ENCODE measurements around the gene AOC3. TPM values are rescaled to one million over a fixed set of nuclear protein-coding genes. Genes with fewer than 3 reads are reported as not detected.

Gene AOC3
- total RNA-seq, 4 donors from 2014 or later, result 120 to 591 (median 262) TPM

DNA sequence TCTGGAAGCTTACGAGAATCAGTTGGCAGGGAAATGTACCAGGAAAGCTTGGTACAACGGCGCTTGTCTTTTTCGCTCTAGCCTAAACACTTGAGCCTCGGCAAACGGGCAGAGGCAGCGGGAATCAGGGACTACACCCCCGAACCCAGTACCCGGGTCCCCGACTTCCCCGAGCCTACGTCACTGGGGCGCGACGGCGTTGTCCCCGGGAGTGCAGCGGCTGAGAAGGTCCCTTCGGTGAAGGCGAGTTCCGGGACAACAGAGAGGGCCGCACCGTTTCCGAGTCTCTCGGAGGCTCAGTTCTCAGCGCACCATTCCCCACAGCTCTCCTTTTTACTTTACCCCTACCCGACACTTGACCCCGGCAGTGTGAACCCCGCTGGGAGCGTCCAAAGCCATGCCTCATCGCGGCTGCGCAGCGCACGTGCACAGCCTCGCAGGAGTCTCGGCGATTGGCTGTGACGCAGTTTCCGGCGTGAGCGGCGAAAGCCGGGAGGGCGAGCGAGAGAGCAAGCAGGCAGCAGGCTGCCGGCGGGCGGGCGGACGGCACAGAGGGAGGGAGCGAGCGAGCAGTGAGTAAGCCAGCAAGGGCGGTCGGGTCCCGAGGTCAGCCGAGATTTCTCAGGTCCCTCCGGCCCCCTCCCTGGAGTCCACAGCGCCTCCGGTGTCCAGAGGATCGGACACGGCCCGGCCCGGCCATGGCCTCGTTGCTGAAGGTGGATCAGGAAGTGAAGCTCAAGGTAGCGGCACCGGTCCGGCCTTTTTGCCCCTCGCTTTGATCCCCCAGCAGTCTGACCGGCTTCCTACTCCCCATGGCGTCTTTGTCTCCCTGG lies 17.8 kb upstream of the AOC3 start, which contains the start of gene PSME3:
Gene PSME3, plus strand, starts transcription at position 464 of the 833 bp plus-strand sequence. Its CDS starts 235 bp downstream, at position 699.
- TF ChIP-seq, protein P1, sequence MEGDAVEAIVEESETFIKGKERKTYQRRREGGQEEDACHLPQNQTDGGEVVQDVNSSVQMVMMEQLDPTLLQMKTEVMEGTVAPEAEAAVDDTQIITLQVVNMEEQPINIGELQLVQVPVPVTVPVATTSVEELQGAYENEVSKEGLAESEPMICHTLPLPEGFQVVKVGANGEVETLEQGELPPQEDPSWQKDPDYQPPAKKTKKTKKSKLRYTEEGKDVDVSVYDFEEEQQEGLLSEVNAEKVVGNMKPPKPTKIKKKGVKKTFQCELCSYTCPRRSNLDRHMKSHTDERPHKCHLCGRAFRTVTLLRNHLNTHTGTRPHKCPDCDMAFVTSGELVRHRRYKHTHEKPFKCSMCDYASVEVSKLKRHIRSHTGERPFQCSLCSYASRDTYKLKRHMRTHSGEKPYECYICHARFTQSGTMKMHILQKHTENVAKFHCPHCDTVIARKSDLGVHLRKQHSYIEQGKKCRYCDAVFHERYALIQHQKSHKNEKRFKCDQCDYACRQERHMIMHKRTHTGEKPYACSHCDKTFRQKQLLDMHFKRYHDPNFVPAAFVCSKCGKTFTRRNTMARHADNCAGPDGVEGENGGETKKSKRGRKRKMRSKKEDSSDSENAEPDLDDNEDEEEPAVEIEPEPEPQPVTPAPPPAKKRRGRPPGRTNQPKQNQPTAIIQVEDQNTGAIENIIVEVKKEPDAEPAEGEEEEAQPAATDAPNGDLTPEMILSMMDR (IDR thresholded peaks at IDR 0.05; ENCODE audit: low read depth), result no peak

DNA sequence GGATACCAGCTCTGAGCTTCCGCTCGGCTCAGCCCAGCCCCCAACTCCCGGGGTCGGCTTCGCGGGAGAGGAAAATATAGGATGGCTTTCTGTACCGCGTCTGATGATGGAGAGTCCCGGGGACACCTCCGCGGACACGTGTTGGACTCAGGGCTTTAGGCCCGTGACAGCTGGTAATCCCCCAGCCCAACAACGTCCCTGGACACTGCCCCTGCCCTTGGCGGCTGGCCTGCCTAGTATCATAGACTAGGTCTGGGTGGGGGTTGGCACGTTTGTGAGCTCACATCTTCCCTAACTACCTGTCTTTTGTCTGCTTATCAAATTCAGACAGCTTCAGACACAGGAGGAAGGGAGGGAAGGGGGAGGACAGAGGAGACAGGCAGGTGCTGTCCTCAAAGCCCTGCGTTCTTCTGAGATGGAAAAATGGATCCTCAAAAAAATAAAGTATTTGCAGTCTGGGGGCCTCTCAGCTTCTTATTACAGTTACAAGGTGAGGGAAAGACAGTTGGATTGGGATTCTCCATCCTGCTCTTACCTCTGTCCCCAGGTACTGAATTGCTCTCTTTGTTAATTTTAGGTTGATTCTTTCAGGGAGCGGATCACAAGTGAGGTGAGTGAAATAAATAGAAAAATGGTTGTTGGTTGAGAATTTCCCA lies 17.1 kb upstream of the AOC3 start:
- TF ChIP-seq, protein P1 (IDR thresholded peaks at IDR 0.05; ENCODE audit: low read depth), result no peak

DNA sequence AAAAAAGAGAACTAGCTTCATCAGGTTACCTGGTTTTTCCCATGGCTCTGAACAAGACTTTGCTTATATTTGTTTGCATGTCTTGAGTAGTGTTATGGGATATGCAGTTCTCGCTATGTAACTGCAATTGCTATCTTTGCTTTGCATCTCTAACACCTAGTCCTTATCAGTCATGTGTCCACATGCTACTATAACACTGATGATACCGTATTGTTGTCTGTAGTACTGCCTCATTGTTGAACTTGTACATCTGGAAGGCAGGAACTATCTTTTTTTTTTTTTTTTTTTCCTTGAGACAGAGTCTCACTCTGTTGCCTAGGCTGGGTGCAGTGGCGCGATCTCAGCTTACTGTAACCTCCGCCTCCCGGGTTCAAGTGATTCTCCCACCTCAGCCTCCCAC lies 15.3 kb upstream of the AOC3 start:
- TF ChIP-seq, protein P1 (IDR thresholded peaks at IDR 0.05; ENCODE audit: low read depth), result no peak

DNA sequence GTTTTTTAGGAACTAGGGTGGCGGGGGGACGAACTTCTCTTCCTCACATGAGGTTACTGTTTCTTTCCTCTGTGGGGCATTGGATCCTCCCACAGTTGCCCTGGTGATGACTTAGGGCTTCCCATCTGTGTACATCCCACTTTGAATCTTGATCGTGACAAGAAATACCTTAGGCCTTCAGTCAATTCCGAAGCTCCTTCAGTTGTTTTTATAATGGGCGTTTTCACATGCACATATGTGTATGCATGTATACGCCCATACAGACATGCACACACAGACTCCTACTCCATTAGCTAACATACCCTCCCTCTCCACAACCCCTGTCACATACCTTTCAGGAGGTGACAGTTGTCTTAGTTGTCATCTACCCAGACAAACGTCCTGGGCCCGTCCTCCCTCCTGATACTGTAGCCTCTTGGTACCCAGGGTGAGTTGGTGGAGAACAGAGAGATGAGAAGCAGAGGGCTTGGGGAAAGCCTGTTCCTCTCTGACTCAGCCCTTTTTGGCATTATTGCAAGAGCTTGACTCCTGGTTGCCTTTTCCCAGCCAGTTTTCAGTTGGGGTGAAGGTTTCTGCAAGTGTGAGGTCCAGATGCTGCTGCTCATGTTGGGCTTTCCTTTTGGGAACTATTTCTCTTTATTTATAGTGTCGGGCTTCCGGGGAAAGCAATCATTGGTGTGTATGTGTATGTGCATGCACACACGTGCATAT lies 8.9 kb upstream of the AOC3 start:
- TF ChIP-seq, protein P1 (IDR thresholded peaks at IDR 0.05; ENCODE audit: low read depth), result no peak

DNA sequence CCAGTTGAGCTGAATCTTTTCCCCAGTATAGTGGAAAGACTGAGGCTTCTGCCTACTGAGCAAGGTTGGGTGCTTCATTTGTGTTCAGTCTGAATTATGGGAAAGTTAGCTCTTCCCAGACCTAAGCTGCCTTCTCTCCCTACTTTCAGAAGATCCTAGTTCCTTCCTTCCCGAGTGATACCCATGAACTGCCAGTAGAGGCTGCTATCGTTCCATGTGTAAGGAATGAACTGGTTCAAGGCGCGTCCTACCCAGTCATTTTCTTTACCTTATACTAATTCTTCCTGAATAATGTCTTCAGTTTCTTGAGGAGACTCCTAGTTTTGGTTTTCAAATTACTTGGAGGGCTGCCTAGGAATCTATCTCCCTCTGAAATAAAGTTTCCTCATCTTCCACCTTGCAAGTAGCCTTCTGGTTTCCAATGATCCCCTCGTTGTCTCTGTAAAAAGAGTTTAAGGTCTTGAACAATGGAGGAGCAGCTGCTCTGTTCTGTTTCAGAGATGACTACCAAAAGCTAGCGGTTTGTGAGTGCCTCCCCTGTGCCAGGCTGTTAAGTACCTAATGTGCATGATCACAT lies 7.6 kb upstream of the AOC3 start:
- TF ChIP-seq, protein P1 (IDR thresholded peaks at IDR 0.05; ENCODE audit: low read depth), result no peak

DNA sequence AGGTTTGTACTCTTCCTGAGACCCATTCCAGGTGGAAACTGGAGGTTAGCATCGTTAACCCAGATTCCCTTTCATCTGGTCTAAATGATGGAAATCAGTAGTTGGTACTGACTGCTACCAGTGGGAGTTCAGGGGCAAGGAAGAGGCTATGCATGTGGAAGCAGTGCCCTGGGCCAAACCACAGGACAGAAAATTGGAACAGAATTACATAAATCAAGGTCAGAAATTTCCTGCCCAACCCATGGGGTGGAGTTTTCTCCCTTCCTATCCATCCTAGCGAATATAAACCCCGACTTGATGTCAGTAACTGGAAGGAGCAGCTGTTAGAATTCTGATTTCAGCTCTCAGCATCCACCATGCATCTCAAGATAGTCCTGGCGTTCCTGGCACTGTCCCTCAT lies 6.7 kb upstream of the AOC3 start, which contains the start of gene AOC2:
Gene AOC2, plus strand, starts transcription at position 310 of the 400 bp plus-strand sequence. Its CDS starts 47 bp downstream, at position 357.
- TF ChIP-seq, protein P1 (IDR thresholded peaks at IDR 0.05; ENCODE audit: low read depth), result no peak

Measured in subcutaneous adipose tissue (tissue), 4 donors.